NCI-H526 (cell line): ENCODE data around the gene VPS41.

Source experiments
- DNase-seq, 2 experiments: peaks; one replicate each; lab custom pipeline; 2025; lab: John Stamatoyannopoulos, UW

The VPS41 gene

DNA sequence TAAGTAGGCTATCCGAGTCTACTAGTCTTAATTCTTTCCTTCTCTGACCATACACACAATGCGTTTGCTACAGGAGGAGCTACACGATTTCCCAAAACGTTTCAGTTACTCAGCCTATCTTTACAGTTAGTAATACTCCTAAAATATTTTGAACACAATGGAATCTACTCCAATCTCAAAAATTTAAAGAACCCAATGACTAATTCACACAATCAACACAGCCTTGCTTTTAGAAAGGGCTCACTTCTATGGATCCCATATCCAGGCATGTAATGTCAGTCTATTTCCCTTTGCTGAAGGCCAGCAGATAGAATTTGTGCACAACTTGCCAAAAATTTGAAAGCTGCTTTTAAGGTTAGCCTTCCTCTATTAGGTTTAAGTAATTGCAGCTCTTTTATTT lies 107.2 kb downstream of the VPS41 start:
- no peak for DNase-seq

DNA sequence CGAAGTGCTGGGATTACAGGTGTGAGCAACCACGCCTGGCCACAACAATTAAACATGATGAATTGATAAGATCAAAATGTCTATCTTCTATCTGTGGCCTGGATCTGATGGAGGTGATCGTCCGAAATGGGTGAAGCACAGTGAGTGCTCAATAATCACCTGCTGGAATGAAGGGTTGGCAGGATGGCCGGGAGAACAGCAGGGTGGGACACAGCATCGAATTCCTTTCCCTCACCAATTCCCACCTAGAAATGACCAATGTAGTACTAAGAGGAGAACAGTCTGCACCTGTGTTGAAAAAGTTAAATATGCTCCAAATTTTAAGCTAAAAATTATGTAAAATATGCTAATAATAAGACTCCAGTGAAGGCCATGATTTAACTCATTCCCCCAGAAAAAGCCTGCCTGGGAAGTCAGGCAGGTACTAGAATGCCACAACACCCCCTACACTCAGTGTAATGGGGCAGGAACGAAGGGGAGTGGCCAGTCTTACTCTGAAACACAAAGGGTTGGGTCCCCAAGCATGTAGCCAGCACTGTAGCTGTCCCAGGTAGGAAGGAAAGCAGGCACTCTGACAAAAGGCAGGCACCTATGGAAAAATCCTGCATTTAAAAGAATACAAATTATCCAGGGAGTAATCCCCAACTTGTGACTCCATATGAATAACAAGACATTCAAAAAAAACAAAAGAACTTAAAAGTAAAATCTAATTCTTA lies 110.3 kb downstream of the VPS41 start:
- DNase-seq = no peak

DNA sequence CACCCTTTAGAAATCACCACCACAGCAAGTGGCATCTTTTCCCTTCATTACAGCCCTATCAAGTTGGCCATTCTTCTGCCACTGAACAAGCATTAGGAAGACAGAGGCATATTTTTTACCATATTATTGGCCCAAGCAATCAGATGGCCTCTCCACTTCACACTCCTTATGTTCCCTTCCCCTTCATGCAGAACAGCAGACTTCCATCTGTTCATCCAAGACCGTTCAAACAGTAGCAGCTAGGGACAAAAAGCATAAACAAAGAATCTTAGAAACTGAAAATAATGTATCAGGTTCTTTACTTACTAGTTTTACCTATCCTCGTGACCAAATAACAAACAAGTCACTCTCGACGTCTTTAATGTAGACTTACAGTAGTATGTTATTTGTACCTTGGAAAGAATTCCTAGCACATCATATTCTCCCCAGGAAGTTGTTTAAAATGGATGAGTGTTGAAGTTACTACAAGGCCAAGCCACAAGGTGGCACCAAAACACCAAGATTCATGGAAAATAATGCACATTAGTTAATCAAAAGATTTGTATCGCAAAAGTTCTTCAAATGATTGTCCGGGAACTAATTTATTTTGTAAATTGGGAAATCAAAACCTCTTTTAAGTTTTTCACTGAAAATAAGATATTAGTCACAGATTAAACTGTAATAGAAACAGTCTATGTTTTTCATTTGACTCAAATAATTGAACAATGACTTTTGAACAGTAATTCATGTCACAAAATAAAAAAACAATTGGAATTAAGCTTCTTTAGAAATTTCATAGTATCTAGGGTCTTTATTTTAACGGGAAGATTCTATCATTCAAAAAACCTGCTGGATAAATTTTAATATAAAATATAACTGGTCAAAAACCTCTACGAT lies 112.1 kb downstream of the VPS41 start:
- peak in 1 of 2 experiments; percentile 57 for DNase-seq

DNA sequence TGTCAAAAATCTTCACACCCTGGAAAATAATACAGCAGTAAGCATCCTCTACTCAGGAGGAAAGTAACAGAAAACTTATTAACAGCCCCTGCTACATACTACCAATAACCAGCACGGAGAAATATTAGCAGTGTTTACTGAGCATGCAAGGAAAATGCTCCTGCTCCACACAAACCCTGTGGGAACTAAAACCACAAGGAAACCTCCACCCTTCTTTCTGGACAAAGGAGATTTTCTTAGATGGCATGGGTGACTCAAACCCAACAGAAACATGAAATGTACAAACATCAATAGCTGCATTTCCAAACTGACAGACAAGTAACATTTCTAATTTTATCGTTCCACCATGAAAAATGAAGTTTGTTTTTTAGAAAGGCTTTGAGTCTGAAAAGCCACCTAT lies 113.4 kb downstream of the VPS41 start:
- no peak for DNase-seq

DNA sequence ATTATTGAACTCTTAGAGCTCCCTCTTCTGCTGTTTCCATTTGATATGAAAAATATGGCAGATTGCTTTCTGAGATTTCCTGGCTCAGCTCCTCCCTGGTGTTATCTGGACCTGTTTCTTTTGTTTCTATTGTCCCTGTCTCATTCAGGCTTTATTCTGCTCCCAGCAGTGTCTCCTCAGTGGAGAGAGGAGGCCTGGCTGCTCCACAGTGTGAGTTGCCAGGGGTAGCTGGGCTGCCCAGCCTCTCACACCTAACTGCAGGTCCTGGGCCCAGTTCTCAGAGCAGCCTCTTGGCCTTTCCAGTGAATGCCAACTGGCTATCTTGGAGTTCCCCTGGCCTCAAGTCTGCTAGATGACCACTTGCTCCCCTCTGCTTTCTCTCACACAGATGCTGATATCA lies 127.0 kb downstream of the VPS41 start:
- no peak for DNase-seq

DNA sequence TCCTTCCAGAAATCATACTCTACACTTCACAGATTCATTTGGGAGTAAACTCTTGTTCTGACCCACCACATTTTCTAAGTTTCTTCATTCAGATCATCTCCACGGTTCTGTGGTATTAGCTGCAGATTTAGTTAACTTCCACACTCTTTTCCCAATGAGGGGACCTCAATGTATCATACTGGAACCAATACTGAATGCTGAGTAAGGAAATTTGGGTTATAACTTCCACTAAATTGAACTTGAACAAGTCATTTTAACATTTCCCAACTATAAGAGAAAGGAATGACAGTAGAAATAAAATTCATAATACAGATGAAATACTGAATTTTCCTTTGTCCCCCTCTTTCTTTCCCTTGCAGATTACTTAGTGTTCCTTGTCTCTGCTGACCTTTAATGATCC lies 131.4 kb downstream of the VPS41 start:
- DNase-seq = no peak

DNA sequence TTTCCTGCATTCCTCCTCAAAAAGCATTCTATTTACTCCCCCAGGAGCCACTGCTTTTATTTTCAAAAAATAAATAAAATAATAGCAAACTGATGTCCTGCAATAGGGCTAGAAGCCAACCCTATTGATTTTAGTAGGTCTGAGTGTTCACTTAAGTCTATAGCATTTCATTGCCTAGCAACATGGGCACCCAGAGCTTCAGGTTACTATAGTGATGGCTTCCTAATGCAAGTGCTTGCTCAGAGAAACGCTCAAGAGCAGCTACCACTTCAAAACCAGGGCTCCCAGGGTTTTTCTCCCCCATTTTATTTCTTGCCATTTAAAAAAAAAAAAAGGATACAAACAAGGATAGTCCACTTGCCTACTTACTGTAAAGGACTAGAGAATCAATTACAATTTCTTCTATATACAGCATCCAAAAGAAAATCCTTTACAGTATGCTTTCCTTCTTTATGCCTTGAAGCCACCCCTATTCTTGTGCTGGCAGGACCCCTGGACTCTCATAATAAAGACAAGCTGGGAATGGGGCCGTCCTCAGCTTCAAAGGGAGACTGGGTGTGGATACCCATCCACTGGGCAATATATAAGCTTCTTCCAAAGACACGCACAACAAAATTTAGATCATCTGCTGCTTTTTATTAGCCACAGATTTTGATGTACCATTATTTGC lies 133.3 kb downstream of the VPS41 start:
- DNase-seq = peak in 1 of 2 experiments; percentile 2

DNA sequence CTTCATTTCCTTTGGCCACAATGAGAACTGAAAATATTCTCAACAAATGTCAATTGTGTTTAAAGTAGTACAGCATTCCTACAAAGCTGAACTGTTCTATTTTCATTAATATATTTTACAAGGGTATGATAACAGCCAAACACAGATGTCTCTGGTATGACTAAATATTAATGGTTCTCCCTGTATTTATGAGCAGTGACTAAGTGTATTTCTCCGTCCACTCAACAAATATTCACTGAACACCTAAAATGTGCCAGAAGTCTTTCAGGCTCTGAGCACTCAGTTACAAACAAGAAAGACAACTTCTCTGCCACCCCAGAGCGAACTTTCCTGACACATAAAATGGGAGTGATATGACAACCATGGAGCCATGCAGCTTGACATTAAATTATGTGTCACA lies 135.6 kb downstream of the VPS41 start:
- no peak for DNase-seq

DNA sequence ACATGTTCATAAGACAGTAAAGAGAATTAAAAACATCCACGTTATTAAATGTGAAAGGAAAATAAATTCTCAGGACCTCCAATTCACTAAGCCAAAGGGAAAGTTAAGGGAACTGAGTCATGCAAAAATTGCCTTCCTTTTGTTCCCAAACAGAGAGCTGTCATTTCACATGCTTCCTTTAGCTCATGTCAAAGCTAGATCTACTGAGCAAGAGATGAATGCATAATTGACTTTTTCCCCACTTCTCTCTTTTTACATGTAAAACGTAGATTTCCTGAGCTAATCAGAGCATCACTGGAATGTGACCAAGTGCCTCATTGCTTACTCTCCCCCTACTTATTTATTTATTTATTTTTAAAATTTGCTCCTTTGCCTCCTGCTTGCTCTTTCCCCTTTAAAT lies 148.8 kb downstream of the VPS41 start:
- DNase-seq = no peak

DNA sequence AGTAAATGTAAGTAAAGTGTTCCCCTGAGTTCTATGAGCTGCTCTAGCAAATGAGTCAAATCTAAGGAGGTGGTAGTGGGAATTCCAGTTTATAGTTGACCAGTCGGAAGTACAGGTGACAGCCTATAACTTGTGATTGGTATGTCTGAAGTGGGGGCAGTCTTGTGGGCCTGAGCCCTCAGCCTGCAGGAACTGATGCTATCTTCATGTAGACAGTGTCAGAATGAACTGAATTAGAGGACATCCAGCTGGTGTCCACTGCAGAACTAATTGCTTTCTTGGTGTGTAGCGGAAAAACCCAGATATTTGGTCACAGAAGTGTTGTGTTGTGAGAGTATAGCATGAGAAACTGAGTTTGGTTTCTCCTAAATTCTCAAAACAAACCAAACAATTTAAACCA lies 150.0 kb downstream of the VPS41 start:
- DNase-seq = no peak

DNA sequence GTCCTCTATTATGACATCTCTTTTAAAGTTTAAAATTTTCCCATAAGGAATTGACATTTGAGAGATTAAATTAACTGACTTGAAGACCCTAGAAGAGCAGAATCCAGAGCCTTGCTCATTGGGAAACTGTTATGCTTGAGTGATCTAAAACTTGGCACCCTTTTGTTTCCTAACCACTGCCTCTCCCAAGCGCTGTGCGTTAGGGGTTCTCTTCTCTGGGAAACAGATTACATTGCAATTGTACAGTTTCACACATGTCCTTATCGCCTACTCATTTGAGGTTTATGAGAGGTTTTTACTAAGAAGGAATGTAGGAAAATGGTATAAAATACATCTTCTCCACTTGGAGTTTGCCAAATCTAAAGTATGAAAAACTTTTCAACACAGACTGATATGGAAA lies 151.1 kb downstream of the VPS41 start:
- DNase-seq = no peak

DNA sequence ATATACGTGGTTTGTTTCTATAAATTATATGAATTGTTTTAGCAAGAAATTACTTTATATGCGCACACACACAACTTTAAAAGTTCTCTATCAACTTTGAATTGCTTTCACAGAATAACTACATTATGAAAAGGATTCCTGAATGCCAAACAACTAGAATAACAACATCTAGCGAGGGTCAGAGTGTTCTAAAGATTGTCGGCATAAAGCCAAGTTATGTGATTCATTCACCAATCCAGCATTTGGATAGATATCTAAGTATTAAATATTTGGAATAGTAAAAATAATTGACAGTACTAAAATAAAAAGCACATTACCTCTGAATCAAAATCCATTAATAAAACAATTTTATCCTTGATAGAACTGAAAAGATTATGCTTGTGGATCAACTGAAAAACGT lies 152.5 kb downstream of the VPS41 start:
- no peak for DNase-seq

DNA sequence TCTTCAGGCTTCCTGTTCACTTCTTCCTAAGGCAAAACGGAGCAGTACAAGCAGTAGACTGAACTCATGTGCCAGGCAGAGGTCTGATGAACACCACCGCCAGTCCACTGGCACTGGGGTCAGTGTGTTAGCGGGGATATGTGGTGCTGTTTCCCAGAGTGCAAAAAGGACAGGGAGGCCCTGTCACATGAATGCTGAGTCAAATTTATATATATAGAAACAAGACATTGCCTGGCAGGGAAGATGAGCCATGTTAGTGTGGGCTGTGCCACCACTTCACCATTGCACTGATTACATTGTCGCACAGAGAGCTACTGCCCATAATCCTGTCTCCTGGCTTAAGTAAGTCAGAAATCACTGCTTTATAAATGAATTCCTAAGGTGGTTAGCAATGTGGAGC lies 155.6 kb downstream of the VPS41 start:
- no peak for DNase-seq

DNA sequence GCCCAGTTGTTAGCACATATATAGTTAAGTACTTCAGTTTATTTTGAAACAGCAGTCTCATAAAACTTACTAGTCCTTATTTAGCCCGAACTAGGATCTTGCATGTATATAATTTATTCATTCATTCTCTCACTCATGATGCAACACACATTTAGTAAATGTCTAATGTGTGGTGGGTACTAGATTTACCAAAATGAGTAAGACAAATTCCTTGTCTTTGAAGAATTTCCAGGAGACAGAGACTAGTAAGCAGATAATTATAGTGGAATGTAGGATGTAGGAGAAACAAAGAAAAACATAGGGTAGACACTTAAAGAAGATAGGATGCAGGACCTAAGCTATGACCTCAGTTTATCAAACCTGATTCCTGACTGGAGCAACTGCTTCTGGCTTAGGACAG lies 157.6 kb downstream of the VPS41 start:
- no peak for DNase-seq

DNA sequence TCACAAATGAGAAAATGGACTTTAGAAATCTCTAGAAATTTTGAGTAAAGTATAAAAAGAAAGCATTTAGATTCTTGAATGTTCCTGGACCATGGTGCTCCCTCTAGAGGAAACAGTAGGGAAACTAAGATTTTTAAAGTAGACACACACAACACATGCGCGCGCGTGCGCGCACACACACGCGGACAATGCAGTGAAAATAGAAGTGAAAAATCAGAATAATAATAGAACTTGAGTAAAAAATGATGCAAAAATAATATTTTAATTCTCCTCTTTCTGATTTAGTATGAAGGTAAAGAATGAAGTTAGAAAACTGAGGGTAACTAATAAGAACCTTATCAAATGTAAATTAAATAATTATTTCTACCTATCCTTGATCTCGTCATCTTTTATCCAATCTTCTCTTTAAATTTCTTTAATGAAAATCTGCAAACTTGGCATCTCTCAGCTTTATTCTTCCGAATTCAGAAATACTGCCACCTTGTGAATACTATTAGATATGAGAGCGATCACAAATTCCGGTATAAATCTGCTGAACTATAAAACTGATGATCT lies 160.9 kb downstream of the VPS41 start:
- no peak for DNase-seq

DNA sequence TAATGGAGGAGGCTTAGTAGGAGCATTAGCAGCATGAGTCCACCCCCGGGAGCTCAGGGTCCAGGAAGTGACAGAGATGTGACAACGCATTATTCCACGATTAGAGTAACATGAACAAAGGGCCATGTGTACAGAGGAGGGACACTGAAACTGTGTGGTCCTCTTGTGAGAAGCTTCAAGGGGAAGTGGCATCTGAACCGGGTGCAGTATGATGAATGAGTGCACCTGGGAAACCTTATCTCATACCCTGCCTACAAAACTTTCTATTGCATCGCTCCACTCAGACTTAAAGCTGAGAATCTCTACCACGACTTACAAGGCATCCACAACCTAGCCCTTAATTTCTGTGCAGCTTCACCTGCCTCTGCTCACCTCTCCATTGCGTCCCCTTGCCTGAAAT lies 162.6 kb downstream of the VPS41 start:
- DNase-seq = no peak

DNA sequence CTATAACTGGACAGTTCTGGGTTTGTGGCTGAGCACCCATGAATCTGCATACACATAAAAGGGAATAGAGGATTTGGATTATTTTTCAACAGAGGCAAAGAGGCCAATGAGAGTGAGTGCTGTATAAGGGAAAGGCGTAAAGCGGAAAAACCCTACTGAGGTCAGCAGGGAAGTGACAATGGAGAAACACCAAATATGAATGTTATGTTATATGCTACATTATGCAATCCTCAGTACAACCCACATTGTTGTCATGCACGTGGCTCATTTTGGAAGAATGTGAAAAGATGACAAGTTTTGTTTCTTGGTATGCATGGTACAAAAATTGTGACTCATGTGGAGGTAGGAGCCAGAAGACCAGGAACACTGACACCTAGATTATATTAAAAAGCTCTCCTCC lies 164.2 kb downstream of the VPS41 start:
- no peak for DNase-seq

DNA sequence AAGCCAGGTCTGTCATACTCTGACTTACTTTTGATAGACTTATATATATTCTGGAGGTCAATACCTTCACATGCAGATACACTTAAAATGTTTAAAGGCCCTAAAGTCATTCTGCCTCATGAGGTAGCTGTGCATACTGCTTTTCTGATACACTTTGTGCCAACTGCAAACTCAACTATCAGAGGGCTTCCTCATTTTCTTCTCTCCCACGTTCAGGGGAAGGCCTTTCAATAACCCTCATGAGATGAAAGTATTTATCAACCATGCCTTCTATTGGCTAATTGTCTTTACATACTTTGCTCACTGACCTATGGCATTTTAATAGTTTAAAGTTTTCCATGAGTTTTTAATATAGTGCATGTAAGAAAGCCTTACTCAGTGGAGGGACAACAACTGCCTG lies 165.1 kb downstream of the VPS41 start:
- no peak for DNase-seq

DNA sequence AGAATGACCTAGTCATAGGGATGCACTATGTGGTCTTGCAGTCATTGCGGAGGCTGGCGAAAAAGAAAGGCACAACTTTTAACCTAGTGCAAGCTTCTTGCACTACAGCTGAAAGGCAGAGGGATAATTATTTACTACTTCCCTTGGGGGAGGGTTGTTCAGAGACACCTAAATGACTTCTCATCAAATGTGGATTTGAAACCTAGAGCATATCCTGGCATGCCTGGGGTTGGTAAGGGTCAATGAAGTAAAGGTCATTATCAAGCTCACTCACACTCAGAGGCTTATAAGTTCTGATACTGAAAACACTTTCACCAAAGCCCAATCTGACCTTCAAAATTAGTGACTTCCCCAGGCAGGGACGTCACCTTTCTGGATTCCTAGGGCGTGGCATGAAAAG lies 168.9 kb downstream of the VPS41 start:
- no peak for DNase-seq

DNA sequence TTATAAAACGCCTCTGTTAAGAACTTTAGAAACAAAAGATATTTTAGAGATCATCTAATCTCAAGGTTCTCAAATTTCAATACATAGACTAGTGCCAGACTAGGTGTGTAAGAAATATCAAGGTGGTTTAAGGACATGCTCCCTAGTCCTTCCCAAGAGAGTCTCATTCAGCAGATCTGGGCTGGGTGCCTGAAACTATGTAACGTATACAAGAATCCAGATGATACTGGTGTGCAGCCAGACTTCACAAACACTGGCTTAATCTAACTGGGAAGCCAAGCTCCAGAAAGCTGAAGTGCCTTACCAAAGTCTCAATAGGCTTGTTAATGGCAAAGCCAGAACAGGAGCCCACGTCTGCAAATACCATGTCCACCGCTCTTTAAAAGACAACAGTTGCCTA lies 172.9 kb downstream of the VPS41 start:
- no peak for DNase-seq

DNA sequence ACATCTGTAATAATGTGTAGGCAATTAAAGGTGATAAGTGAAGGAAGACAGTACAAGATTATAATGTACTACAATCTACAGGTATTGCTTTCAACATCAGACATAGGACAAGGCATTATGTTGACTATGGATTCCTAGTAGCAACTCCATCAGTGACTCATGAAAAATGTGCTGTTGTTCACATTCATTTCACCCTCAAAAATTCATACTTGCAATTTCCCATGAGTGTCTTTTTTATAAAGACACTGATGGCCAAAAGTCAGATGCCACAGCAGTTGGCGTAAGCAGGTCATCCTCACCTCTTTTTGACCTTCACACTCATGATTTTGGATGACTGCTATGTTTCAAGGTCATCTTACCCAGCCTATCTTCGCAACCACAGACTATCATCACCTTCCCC lies 177.8 kb downstream of the VPS41 start:
- no peak for DNase-seq

DNA sequence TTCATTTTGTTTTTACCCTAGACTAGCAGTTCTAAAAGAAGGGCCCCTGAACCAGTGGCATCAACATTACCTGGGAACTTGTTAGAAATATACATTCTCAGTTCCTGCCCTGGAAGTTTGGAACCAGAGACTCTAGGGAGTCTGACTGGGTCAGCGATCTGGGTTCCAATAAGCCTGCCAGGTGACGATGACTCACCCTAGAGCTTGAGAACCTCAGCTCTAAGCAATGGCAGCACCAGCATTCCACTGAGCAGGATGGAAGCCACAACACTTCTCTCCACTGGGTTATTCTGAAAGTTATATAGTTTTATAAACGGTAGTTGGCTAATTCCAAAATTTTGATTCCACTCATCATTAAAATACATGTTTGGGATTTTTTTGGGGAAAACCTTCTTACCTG lies 180.8 kb downstream of the VPS41 start:
- DNase-seq = no peak
